Stimulated activated naive CD8-positive, alpha-beta T cell treated with anti-CD3 and anti-CD28 coated beads, Interleukin-15, Interleukin-2, amounts not matched to agents 100 U/mL and 50 U/mL, for 24 hours (primary cell): Measurements from ENCODE around the gene DDO.

Experiments used
- ATAC-seq: fragments of 150-1000 bp; cut with Tn5 transposase; one replicate; pipeline ENCODE4 v1.10.0; 2021
- DNase-seq: peaks from one replicate; pipeline ENCODE4 v3.0.0; 2021

The DDO gene

GRCh38 chr6:110345025-110345424, 70.3 kb downstream of the DDO start:
- no peak for DNase-seq

GRCh38 chr6:110342759-110343158, 72.6 kb downstream of the DDO start:
- no peak for DNase-seq
- ATAC-seq, result no peak

More at GRCh38 chr6:110345025-110345424, 70.3 kb downstream of the DDO start:
- ATAC-seq, result no peak
